HG03342 (cell line): Measurements from ENCODE around the gene CDC6.
A peak's percentile ranks its signal among the peaks of the same experiment; 100 is the strongest.

Experiments used
- ATAC-seq: cut with Tn5 transposase; IDR thresholded peaks from one replicate; pipeline ENCODE4 v1.9.1; 2021; ENCODE audit warnings: mild to moderate bottlenecking, moderate library complexity; ENCODE audit not compliant: unreplicated experiment

CDC6 gene

DNA sequence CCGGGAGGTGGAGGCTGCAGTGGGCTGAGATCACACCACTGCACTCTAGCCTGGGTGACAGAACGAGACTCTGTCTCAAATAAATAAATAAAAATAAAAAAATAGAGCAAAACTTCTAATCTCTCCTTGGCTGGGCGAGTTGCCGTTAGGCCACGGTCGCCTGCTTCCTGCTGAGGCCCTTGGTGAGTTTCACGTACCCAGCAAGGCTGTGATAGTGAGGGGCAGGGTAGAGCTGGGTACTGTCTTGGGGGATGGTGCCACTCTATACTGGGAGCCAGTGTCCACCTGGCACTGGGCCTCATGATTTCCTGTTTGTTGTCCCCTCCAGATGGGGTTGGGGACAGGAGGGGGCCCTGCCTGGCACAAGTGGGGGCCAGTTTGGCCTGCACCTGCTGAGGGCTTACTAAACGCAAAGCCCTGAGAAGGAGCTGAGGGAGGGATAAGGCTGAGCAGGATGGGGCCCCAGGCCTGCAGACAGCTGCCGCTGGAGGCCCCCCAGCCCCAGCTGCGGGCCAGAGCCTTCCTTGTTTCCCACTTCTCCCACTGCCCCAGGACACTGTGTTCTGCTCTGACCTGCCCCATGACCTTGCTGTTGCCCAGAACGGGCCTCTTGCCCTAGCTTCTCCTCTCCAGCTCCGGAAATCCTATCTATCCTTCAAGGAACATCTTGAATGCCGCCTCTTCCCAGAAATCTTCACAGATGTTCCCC is 51.4 kb downstream of the CDC6 start:
- ATAC-seq, result no peak

DNA sequence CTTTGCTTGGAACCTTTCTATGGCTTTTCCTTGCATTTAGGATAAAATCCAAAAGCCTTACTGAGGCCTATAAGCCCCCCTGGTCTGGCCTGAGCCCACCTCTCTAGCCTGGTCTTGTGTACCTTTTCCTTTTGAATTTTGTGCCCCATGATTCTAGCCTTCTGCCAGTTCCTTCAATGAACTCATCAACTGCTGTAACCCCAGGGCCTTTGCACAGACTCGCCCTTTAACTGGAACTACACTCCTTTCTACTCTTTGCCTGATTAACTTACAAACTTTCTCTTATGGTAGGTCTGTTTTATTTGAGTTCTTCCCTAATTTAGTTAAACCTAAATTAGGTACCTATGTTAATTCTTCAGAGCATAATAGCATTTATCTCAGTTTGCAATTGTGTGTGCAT is 52.6 kb downstream of the CDC6 start:
- ATAC-seq, result no peak

DNA sequence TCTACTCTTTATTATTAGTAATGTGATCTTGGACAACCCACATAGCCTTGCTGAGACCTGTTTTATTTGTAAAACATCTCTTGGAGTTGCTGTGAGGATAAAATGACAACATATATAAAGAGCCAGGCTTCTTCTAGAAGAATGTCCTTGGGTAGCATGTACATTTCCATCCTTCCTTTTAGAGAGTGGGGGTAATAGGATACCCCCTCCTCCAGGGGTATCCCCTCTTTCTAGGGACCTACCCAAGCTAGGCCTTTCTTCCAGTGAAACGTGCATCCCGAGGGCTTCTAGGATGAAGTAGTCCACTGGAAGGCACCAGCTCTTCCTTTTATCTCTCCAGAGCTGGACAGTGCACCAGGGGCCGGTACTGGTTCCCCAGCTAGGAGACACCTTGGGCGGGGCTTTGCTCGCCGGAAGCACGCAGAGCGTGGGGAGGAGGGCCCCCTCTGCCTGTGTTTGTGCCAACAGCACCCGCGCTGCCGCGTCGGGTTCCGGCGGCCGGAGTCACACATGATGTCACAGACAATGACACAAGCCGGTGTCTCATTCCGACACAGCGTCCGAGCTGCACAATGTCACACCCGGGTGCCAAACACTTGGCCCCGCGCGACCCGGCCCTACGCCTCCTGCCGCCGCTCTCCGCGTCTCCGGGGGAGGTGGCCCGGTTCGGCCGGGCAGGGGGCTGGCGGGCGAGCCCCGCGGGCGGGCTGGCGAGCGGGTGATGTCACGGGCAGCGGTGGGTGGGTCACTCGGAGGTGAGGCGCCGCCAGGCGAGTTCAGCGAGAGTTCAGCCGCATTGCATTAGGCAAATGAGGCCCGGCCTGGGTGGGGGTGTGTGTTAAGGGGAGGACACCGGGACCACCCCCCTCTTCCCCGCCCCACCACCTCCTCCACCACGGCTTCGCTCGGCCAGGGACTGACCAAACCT is 53.5 kb downstream of the CDC6 start:
- peak; percentile 58 for ATAC-seq

DNA sequence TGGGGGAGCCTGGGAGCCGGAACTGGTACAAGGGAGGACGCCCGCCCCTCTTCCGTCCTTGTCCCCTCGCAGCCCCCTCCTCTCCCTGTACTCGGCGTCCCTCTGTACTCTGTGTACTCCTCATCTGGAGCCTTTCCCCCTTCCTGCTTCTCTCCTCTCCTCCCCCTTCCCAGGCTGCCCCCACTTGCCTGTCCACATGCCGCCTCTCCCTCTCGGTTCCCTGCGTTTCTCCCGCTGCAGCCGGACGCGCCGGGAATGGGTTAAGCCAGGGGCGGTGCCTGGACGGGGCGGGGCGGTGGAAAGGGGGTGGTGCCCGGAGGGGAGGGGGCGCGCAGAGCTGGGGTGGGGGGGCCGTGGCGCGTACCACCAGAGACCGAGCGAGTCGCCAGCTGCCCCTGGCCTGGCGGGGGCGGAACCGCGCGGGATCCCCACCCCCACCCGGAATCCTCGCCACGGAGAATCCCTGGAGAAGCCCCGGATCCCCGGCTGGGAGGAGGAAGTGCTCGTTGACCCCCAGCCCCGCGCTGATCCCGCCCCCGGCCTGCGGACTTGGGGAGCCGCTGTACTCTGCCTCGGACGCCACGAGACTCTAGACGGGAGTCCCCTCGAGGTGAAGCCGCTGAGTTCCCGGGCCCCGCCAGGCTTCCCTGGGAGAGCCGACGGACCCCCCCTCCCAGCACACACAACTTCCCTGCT is 54.3 kb downstream of the CDC6 start:
- no peak for ATAC-seq

DNA sequence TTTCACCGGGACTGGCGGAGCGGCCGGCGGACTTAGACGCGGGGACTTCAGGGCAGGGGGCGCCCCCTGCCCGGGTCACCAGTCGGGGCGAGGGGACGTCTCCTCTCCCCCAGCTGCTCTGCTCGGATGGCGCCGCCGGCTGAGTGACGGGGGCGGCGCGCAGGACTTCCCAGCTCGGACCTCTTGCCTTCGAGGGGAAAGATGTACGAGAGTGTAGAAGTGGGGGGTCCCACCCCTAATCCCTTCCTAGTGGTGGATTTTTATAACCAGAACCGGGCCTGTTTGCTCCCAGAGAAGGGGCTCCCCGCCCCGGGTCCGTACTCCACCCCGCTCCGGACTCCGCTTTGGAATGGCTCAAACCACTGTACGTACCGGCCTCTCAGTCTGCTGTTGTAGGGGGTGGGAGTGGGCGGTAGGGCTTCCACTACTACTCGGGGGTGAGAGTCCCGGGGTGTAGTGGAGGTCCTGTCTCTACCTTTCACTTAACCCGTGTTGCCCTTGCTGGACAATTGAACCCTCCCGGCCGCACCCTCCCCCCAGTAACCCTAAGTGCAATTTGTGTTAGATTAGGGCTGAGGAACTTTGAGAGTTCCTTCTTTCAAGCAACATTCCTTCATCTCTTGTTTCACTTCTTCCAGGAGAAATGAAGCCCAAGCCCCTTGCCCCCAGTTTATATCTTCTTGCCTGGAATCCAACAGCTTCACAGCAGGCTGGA is 55.0 kb downstream of the CDC6 start:
- ATAC-seq, result no peak

DNA sequence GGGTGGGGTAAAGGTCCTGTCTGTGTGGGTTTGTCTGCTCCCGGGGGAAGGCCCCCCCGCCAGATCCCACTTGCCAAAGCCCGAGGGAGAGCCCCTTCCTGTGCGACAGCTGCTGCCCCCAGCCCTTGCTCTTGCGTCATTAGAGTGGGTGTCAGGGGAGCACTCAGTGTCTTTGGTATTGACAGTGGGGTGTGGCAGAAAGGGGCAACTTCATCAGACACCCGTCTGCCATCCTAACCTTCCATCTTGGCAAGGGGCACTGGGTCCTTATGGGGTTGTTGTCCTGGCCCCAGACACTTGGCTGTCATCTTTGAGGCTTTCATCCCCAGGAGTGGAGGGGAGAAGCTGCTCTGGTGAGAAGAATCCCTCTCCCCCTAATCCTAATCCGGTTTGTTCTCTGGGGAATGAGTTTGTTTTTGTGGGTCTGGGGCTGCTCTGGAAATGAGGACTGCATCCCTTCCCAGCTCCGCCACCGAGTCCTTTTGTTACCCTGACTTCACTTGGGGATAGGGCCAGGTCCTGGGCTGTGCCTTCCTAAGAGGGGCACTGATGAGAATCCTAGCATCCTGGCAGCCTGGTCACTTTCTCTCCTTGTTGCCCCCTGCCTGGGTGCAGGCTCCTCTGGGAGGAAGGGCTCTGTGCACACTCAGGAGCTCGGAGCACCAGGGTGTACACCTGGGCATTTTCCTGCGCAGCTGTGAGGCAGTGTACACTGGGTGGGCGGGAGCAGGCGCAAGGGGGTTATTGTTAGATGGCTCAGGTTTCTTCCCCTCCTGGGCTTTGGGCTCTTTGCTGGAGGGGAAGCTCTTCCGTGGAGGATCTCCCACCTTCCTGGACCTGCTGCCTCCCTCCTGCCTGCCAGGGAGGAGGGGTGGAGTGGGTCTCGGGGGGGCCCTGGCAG is 55.8 kb downstream of the CDC6 start:
- ATAC-seq, result no peak

DNA sequence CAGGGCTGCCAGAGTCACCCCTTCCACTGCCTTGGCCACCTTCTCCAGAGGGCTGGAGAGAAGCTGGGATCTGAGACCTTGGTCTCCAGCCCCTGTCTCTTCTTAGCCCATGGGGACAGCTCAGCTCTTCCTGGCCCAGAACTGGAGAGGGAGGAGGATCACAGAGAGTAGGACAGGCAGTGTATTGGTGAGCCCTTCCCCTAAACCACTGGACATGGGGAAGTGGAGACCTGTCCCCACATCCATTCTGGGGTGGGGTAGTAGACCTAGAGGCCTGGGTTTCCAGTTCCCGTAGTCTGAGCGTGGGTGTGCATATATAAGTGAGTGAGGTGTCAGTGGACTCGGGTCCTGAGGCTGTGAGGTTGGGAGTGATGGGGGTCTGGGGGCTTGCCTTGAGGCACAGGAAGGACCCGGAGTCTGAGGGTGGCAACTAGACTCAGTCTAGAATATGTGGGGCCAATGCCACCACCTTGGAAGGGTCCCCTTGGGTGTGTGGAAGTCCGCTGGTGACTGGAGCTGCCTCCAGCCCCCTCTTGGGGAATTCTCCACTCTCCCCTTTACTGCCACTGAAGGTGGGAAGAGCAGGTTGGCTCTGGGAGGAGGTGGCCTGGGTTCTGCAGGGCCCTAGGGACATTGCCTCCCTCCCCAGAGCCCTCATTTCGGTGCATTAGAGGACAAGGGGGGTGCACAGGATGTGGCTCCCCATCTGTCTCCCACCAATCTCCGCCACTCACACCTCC is 56.9 kb downstream of the CDC6 start:
- ATAC-seq, result no peak

DNA sequence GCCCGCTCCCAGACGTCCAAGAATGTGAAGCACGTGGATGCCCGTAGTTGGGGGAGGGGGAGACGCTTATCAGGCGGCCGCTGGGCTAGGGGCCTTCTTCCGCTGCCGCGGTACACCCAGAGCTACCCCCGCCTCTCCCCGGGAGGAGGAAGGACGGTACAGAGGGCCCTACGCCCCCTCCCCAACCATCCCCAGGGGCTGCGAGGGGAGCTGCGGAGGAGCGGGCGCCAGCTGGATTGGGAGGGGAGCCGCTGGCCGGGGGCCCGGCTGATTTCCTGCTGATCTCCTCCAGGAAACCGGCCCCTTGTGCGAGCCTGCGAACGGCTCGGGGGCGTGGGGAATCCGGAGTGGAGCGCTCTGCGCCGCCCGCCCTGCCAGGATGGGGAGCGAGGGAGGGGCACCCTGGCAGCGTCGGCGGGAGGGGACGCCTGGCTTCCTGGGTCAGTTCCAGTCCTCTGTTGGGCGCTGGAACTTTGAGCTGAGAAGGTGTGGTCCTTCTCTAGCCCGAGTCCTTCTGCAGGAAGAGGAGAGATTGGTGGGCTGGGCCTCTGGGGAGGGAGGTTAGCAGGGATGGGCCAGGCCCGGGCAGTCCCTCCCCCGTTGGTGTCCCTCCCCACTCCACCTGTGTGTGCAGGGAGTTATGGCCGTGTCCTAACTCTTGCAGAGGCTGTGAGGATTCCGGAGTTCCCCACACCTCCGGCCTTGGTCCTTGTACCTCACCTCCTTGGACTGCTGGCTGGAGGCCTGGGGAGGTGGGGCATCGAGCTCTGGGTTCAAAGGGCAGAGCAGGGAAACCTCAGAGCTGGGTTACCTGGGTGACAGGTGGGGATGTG is 57.7 kb downstream of the CDC6 start:
- ATAC-seq, result no peak

DNA sequence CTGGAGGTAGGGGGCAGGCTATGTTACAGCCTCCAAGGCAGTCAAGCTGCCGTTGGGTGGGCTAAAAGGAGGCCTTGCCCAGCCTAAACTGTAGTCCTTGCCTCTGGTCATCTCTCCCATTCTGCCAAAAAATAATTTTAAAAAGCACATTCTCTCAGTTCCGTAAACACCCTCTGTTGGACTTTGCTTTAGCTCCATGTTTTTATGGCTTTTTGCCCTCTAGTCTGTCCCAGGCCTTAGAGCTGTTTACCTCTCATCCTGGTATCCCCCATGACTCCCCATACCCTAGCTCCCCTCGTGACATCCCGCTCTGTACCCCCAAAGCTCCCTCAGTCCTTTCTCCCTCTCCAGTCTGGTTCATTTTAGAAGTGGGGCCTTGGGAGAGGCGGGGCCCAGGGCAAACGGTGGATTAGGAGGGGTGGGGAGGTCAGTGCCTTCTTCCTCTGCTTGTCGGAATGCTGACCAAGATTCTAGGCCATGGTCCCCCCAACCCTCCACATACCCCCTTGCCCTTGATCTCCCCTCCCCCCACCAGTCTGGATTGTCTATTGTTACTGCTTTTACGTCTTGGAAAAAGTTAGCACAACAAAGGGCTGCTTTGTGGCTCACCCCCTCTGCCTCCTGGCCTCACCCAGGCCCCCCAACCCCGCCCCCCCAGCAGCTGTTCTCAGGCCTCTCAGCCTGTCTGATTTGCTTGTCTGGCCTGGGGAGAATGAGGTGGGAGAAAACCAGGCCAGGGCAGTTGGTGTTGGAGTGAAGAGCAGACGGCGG is 58.5 kb downstream of the CDC6 start:
- ATAC-seq, result no peak

DNA sequence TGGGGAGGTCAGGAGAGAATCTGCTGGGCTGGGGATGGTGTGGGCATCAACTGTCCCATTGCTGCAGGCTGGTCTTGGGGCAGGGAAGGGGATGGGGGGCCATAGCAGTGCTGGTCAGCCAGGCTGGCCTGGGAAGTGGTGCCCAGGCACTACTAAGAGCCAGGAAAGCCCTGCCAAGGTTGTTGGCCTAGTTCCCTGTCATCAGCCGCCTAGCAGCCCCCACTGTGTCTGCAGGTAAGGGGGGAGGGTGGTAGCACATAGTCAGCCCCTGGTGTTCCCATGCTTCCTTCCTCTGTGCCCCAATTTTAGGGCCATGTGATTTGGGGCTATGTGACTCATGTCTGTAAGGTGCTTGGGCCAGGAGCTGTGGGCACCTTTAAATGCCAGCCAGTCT is 59.1 kb downstream of the CDC6 start:
- ATAC-seq, result no peak

DNA sequence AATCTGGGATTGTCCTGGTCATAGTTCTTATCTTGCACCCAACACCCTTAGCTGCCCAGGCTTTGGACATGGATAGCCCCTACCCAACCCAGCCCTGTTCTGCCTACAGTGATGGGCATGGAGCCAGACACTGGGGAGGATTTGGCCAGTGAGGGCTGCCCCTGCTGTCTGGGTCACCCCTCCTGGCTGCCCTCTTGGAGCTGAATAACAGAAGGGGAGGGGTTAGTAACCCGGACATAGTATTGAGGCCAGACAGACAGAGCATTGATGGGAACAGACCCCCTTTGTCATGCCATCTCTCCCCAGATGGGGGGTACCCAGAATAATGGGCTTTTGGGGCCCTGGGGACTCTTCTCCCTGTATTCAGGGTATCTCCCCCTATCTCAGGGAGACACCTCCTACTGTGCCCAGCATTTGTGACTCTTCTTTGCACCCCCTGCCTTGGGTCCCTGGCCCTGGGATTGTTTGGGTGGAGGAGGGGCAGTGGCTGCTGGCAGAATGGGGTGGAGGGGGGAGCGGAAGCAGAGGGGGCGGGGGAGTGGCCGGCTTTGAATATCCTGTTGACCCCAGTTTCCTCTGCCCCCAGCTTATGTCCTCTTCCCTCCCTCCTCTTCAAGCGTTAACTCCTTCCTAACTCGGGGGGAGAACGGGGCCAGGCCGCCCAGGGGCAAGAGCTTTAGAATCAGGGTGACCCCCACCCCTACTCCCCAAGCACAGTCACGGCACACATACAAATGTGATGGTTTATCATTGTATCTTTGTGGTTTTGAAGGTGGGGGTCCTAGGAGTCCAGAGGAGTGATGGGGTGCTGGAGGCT is 59.8 kb downstream of the CDC6 start:
- no peak for ATAC-seq

DNA sequence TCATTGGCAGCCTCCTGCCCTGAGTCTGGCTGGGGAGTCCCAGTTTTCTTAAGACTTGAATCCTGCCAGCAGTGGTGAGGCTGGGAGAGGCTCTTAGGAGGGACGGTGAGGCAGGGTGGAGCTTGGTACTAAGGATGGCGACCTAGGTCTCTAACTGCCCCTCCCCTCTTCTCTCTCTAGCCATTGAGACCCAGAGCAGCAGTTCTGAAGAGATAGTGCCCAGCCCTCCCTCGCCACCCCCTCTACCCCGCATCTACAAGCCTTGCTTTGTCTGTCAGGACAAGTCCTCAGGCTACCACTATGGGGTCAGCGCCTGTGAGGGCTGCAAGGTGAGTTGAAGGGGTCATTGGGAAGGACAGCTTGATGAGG is 60.4 kb downstream of the CDC6 start:
- ATAC-seq, result no peak

DNA sequence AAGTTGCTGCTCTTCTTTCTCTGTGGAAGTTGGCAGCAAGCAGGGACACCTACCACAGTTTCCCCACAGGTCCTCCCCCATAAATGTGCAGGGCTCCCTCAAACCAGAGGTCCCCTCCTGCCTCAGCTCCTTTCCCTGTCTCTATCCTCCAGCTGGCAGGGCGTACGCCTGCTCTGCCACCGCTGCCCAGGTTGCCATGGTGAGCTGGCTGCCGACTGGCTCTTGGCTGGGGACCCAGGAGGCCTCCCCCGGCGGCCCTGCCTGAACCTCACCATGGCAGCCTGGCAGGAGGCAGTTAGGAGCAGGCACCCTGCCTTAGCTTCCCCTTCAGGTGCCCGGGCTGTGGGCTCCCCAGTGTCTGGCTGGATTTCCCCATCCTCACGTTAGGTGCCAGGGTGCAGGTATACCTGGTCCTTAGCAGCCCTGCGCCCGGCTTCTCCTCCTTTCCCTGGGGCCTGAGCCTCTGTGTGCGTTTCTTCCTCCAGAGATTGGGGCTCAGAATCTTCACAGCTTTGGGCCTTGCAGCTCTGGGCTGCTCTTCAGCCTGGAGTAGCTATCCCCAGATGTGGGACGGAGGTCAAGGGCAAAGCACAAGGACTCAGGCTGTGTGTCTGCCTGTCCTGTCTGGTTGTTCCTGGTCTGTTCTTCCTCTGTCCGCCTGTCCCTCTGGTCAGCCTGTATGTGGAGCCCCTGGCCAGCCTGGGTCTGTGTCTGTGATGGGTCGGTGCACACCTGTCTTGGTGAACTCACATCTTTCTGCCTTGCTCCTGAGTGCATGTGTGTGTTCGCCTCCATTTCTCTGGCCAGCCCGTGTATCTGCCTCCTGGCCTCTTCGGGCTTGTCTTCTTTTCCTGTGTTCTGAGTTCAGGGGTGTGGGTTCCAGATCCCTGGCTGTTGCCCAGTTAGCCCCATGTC is 61.1 kb downstream of the CDC6 start:
- ATAC-seq, result no peak

DNA sequence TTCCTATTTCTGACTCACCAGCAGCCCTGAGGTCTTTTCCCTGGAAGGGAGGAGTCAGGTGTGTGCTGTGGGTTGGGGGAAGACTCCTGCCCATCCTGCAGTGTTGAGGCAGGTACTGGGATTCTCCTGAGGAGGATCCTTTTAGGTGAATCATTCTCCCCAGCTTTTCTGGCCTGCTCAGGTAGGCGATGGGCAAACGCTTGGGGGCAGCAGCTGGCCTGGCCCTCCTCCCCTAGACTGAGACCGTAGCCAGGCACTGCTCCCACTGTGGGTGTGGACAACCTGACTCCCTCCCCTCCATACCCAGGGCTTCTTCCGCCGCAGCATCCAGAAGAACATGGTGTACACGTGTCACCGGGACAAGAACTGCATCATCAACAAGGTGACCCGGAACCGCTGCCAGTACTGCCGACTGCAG is 61.8 kb downstream of the CDC6 start:
- ATAC-seq, result no peak

DNA sequence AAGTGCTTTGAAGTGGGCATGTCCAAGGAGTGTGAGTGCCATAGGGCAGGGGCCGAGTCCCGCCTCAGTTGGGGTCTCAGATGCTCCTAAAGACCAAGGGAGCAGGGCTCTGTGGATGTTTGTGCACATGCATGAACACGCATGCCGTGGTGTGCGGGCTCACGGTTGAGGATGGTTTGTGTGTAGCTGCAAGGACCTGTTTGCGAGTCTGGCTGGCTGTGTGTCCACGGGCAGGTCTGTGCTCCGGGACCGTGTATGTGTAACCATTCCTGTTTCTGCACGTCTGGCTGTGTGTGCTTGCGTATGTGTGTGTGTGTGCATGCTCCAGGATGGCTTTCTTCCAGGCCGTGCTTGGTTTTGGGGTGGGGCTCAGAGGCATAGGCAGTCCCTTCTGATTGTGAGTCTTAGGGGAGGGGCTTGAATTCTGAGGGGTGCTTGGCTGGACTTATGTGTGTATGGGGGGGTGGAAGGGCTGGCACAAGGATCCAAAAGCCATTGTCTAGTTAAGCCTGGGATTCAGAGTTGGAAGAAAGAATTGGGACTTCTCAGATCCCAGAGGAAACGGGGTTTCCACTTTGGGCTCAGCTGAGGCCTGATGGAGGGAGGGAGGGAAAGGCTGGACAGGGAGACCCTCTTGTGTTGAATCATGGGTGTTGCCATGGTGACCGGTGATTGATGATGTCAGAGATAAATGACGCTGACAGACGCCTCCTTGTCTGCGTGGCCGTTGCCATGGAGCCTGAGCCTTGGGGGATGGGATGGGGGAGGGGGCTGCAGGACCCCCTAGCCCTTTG is 62.4 kb downstream of the CDC6 start:
- no peak for ATAC-seq
